Activated naive CD8-positive, alpha-beta T cell treated with anti-CD3 and anti-CD28 coated beads, Interleukin-2, amount 50 U/mL, for 24 hours (primary cell): ENCODE measurements around the gene ECSCR.

ENCODE experiments used
- ATAC-seq: fragments of 150-1000 bp; cut with Tn5 transposase; one replicate; pipeline ENCODE4 v1.10.0; 2021
- DNase-seq: peaks from one replicate; pipeline ENCODE4 v3.0.0; 2021
- H3K27ac Mint-ChIP-seq: one replicate; pipeline ENCODE4 v1.8.0; 2021; ENCODE audit warnings: mild to moderate bottlenecking, mixed read lengths
- H3K27me3 Mint-ChIP-seq: one replicate; pipeline ENCODE4 v1.8.0; 2021; ENCODE audit warnings: mixed read lengths
- H3K36me3 Mint-ChIP-seq: one replicate; pipeline ENCODE4 v1.8.0; 2021; ENCODE audit warnings: low read depth, mixed read lengths
- H3K4me1 Mint-ChIP-seq: one replicate; pipeline ENCODE4 v1.8.0; 2021; ENCODE audit warnings: mixed read lengths
- H3K4me3 Mint-ChIP-seq: one replicate; pipeline ENCODE4 v1.8.0; 2021; ENCODE audit warnings: mild to moderate bottlenecking, moderate library complexity, mixed read lengths
- H3K9me3 Mint-ChIP-seq: one replicate; pipeline ENCODE4 v1.8.0; 2021; ENCODE audit warnings: mixed read lengths

ECSCR gene

GRCh38 chr5:139459451-139459934 is 3.0 kb downstream of the ECSCR start:
- H3K27ac Mint-ChIP-seq: peak overlapping the region; percentile 94
- no peaks in the 10 kb centered on the region for H3K9me3 Mint-ChIP-seq
- ATAC-seq (peak; percentile 67), DNase-seq (peak; percentile 49)
- H3K27me3 Mint-ChIP-seq: no peaks in the 10 kb centered on the region
- no peaks in the 10 kb centered on the region for H3K36me3 Mint-ChIP-seq
- H3K4me1 Mint-ChIP-seq: peaks cover 56% of the 10 kb centered on the region
- peak overlapping the region; percentile 64 for H3K4me3 Mint-ChIP-seq

DNA sequence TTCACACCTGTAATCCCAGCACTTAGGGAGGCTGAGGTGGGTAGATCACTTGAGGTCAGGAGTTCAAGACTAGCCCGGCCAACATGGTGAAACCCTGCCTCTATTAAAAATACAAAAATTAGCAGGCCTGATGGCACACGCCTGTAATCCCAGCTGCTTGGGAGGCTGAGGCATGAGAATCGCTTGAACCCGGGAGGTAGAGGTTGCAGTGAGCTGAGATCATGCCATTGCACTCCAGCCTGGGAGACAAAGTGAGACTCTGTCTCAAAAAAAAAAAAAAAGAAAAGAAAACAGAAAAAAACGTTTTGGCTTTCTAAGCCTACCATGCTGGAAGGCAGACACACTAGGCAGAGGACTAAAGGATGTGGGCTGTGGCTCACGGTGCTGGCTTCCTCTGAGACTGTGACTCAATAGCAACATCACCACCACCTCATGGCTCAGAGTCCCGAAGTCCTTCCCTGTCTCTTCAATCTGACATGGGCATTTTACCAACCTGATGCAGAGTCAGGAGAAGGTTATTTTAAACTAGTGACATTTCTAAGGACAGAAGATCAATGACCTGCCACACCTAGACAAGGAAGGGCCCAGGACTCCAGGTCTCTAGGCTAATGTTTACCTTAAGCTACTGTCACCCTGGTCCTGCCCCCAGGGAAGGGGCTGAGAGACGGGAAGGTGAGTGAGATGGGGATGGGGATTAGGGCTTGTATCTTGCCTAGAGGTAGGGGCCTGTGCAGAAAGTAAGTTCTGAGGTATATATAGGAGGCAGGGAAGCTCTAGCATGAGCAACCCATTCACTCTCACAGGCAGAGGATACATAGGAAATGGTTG is 3.7 kb downstream of the ECSCR start:
- ATAC-seq: peak; percentile 93

DNA sequence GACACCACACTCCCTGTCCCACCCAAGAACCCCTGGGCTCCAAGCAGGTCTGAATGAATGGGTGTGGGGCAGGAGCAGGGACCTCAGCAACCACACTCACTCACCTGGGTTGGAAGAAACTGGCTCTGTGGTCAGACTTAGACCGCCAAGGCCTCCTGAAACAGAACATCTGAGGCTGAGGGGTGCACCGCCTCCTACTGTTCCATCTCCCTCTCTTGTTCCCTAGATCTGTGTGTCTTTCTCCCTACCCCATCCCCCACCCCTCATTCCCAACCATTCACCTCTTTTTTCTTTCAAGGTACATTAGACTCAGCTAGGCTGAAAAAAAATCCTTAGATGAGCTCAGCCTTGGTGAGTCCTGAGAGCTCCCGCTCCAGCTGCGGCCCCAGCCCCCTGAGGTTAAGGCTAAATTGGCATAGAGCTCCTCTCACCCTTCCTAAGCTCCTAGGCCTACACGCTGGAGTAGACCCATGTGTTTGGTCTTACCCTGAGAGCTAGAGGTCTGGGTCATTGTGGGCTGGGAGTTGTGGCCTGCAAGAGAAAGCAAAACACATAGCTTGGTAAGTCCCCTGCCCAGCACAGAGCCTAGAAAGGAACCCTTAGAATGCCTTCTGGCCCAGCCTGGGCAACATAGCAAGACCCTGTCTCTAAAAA is 4.8 kb downstream of the ECSCR start:
- Mint-ChIP-seq H3K4me1 (peaks cover 64% of the 10 kb centered on the region), H3K9me3 (no peaks in the 10 kb centered on the region), H3K27ac (peak overlapping the region; percentile 94), H3K4me3 (no peak overlapping the region), H3K36me3 (no peaks in the 10 kb centered on the region), H3K27me3 (no peaks in the 10 kb centered on the region)
- no peak for ATAC-seq
- peak; percentile 45 for DNase-seq

More for the DNA sequence above, 3.7 kb downstream of the ECSCR start:
- DNase-seq: peak; percentile 73
- Mint-ChIP-seq H3K9me3 (no peaks in the 10 kb centered on the region), H3K36me3 (no peaks in the 10 kb centered on the region), H3K27ac (peak overlapping the region; percentile 94), H3K4me1 (peaks cover 61% of the 10 kb centered on the region), H3K4me3 (peak overlapping the region; percentile 64), H3K27me3 (no peaks in the 10 kb centered on the region)

- ATAC-seq: no peak
- peak overlapping the region; percentile 94 for H3K27ac Mint-ChIP-seq
Measured at GRCh38 chr5:139457241-139457640, 5.3 kb downstream of the ECSCR start.

GRCh38 chr5:139456776-139457175 is 5.8 kb downstream of the ECSCR start:
- no peaks in the 10 kb centered on the region for H3K9me3 Mint-ChIP-seq
- ATAC-seq (no peak), DNase-seq (no peak)
- no peaks in the 10 kb centered on the region for H3K36me3 Mint-ChIP-seq
- peak overlapping the region; percentile 94 for H3K27ac Mint-ChIP-seq
- peaks cover 63% of the 10 kb centered on the region for H3K4me1 Mint-ChIP-seq
- H3K4me3 Mint-ChIP-seq: no peak overlapping the region
- H3K27me3 Mint-ChIP-seq: no peaks in the 10 kb centered on the region

More at GRCh38 chr5:139457241-139457640, 5.3 kb downstream of the ECSCR start:
- Mint-ChIP-seq H3K4me3 (no peak overlapping the region), H3K4me1 (peaks cover 64% of the 10 kb centered on the region), H3K9me3 (no peaks in the 10 kb centered on the region), H3K36me3 (no peaks in the 10 kb centered on the region), H3K27me3 (no peaks in the 10 kb centered on the region)
- DNase-seq: no peak

- Mint-ChIP-seq H3K27me3 (no peaks in the 10 kb centered on the region), H3K36me3 (no peaks in the 10 kb centered on the region), H3K4me3 (no peak overlapping the region), H3K27ac (no peak overlapping the region), H3K4me1 (peaks cover 48% of the 10 kb centered on the region), H3K9me3 (no peaks in the 10 kb centered on the region)
- ATAC-seq (no peak), DNase-seq (no peak)
Measured at GRCh38 chr5:139454568-139455290, 7.8 kb downstream of the ECSCR start.

DNA sequence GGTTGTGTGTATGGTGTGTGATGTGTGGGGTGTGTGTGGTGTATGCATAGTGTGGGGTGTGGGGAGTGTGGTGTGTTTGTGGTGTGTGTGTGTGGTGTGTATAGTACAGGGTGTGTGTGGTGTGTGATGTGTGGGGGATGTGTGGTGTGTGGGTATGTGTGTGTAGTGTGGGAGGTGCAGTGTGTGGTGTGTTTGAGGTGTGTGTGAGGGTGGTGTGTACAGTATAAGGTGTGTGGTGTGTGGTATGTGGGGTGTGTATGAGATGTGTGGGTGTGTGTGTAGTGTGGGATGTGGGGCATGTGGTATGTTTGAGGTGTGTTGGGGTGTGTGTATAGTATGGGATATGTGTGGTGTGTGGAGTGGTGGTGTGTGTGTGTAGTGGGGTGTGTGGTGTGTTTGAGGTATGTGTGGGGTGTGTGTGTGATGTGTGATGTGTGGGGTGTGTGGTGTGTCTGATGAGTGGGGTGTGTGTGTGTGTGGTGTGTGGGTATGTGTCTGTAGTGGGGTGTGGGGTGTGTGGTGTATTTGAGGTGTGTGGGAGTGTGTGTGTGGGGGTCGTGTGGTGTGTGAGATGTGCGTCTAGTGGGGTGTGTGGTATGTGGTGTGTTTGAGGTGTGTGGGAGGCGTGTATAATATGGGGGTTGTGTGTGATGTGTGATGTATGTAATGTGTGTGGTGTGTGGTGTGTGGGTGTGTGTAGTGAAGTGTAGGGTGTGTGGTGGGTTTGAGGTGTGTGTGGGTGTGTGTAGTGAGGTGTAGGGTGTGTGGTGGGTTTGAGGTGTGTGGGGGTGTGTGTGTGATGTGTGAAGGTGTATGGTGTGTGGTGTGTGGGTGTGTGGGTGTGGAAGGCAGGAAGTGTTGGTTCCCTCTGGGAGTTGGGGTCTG is 8.6 kb downstream of the ECSCR start:
- no peaks in the 10 kb centered on the region for H3K9me3 Mint-ChIP-seq
- peaks cover 44% of the 10 kb centered on the region for H3K4me1 Mint-ChIP-seq
- peaks cover 1% of the 10 kb centered on the region for H3K36me3 Mint-ChIP-seq
- peak overlapping the region; percentile 18 for H3K27ac Mint-ChIP-seq
- no peaks in the 10 kb centered on the region for H3K27me3 Mint-ChIP-seq
- ATAC-seq (no peak), DNase-seq (no peak)
- no peak overlapping the region for H3K4me3 Mint-ChIP-seq

DNA sequence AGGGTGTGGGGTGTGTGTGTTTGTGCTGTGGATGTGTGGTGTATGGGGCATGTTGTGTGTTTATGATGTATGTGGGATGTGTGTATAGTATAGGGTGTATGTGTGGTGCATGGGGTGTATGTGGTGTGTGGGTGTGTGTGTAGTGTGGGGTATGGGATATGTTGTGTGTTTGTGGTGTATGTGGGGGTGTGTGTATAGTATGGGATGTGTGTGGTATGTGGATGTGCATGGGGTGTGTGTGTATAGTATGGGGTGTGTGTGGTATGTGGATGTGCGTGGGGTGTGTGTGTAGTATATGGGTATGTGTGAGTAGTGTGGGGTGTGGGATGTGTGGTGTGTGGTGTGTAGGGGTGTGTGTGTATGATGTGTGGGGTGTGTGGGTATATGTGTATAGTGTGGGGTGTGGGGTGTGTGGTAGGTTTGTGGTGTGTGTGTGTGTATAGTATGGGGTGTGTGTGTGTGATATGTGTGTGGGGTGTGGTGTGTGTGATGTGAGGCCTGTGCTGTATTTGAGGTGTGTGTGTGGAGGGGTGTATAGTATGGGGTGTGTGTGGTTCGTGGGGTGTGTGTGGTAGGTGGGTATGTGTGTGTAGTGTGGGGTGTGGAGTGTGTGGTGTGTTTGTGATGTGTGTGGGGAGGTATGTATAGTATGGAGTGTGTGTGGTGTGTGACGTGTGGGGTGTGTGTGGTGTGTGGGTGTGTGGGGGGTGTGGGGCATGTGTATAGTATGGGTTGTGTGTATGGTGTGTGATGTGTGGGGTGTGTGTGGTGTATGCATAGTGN is 10.5 kb downstream of the ECSCR start:
- DNase-seq (no peak), ATAC-seq (no peak)
- no peak overlapping the region for H3K4me3 Mint-ChIP-seq
- H3K27ac Mint-ChIP-seq: no peak overlapping the region
- H3K4me1 Mint-ChIP-seq: peaks cover 44% of the 10 kb centered on the region
- H3K9me3 Mint-ChIP-seq: peaks cover 9% of the 10 kb centered on the region
- H3K36me3 Mint-ChIP-seq: peaks cover 4% of the 10 kb centered on the region
- H3K27me3 Mint-ChIP-seq: no peaks in the 10 kb centered on the region

DNA sequence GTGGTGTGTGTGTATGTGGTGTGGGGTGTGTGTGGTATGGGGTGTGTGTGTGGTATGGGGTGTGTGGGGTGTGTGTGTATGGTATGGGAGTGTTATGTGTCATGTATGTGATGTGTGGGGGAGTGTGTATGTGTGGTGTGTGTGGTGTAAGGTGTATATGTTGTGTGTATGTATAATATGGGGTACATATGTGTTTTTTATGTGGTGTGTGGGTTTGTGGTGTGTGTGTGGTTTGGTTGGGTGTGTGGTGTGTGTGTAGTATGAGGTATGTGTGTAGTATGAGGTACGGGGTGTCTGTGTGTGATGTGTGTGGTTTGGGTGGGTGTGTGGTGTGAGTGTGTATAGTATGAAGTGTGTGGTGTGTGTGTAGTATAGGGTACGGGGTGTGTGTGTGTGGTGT is 11.4 kb downstream of the ECSCR start:
- Mint-ChIP-seq H3K9me3 (peaks cover 12% of the 10 kb centered on the region), H3K4me3 (no peak overlapping the region), H3K4me1 (peaks cover 46% of the 10 kb centered on the region), H3K36me3 (peaks cover 9% of the 10 kb centered on the region), H3K27me3 (no peaks in the 10 kb centered on the region), H3K27ac (no peak overlapping the region)
- no peak for ATAC-seq
- DNase-seq: no peak

GRCh38 chr5:139446956-139447779 is 15.4 kb downstream of the ECSCR start:
- peaks cover 12% of the 10 kb centered on the region for H3K9me3 Mint-ChIP-seq
- H3K27ac Mint-ChIP-seq: peak overlapping the region; percentile 99
- H3K4me1 Mint-ChIP-seq: peaks cover 67% of the 10 kb centered on the region
- H3K27me3 Mint-ChIP-seq: no peaks in the 10 kb centered on the region
- DNase-seq: no peak
- peak; percentile 82 for ATAC-seq
- peak overlapping the region; percentile 63 for H3K4me3 Mint-ChIP-seq
- H3K36me3 Mint-ChIP-seq: peaks cover 9% of the 10 kb centered on the region

GRCh38 chr5:139445325-139446170 is 17.0 kb downstream of the ECSCR start:
- H3K4me1 Mint-ChIP-seq: peaks cover 75% of the 10 kb centered on the region

More at GRCh38 chr5:139445325-139446170, 17.0 kb downstream of the ECSCR start:
- H3K9me3 Mint-ChIP-seq: peaks cover 12% of the 10 kb centered on the region
- H3K4me3 Mint-ChIP-seq: no peak overlapping the region
- H3K27me3 Mint-ChIP-seq: no peaks in the 10 kb centered on the region
- peaks cover 9% of the 10 kb centered on the region for H3K36me3 Mint-ChIP-seq
- peak overlapping the region; percentile 99 for H3K27ac Mint-ChIP-seq
- ATAC-seq (no peak), DNase-seq (no peak)
